Aorta (tissue), 5 donors: ENCODE measurements around the gene BTBD9. TPM values are rescaled to one million over a fixed set of nuclear protein-coding genes. Genes with fewer than 3 reads are reported as not detected.

Source experiments
- ATAC-seq: fragments of 200-7000 bp; cut with Tn5 transposase; one replicate; pipeline ENCODE4 v1.9.1; 2022; ENCODE audit warnings: moderate library complexity; ENCODE audit not compliant: low FRiP score
- DNase-seq, 2 donors: peaks; one replicate each; pipeline ENCODE4 v3.0.0-alpha.2; 2020
- H3K27ac ChIP-seq, 2 donors: one replicate each; pipeline ENCODE4 v1.5.1; 2013; ENCODE audit warnings: low read length in 2 of 2, mild to moderate bottlenecking in 2 of 2, moderate library complexity in 2 of 2, control low read depth in 1 of 2, inconsistent platforms in 1 of 2, low read depth in 1 of 2
- H3K27me3 ChIP-seq, 2 donors: one replicate each; pipeline ENCODE4 v1.6.1; 2013; ENCODE audit warnings: control low read depth in 1 of 2, low read length in 1 of 2, mild to moderate bottlenecking in 1 of 2, moderate library complexity in 1 of 2; ENCODE audit not compliant: insufficient read depth in 2 of 2, control insufficient read depth in 1 of 2
- H3K36me3 ChIP-seq, 2 donors: one replicate each; pipeline ENCODE4 v1.6.1; 2013; ENCODE audit warnings: control low read depth in 1 of 2, low read length in 1 of 2, mild to moderate bottlenecking in 1 of 2; ENCODE audit not compliant: insufficient read depth in 2 of 2, control insufficient read depth in 1 of 2
- H3K4me1 ChIP-seq, 2 donors: one replicate each; pipeline ENCODE4 v1.6.1; 2013; ENCODE audit warnings: low read length in 2 of 2, control low read depth in 1 of 2, mild to moderate bottlenecking in 1 of 2, moderate library complexity in 1 of 2; ENCODE audit not compliant: insufficient read depth in 2 of 2, control insufficient read depth in 1 of 2
- H3K4me3 ChIP-seq, 2 donors: one replicate each; pipeline ENCODE4 v1.5.1; 2013; ENCODE audit warnings: low read length in 2 of 2, control low read depth in 1 of 2, mild to moderate bottlenecking in 1 of 2
- H3K9me3 ChIP-seq: one replicate; pipeline ENCODE4 v1.6.1; 2013; ENCODE audit warnings: mild to moderate bottlenecking, low read length; ENCODE audit not compliant: control insufficient read depth
- WGBS, 2 donors: extraction: QIAGEN DNeasy Blood & Tissue Kit; methylation state at CpG; one replicate each; pipeline ENCODE4 v1.1.7; 2013; 5-methylcytosine and 5-hydroxymethylcytosine counted together
- intact Hi-C, 2 donors: fragments of 100-400 bp; cut with DNase I; formaldehyde crosslinking; loops; one replicate each; pipeline versions ENCODE4 v1.14.2 to v1.15.0; 2022
- polyA plus RNA-seq, 2 donors: library from polyadenylated mRNA; stranded (reverse); fragments of 200-250 nt; gene quantifications; one replicate each; pipeline ENCODE4 v1.2.3, GENCODE V29; 2013
- total RNA-seq, 2 donors: library from RNA; stranded (reverse); fragmentation: NEBNext Ultra II Directional; extraction: Animal tissue kit (Norgen Biotek cat#: 25700); gene quantifications; one replicate each; pipeline ENCODE4 v1.2.1, GENCODE V29; 2021
- donor health status: healthy with polysubstance abuse.
- donor health status: Bipolar disorder and iron deficiency.
- donor health status: DM: no; HTN: no; CAD: no.
- donor health status: DM: no; HTN: no; CAD: no.
- donor health status: DM: yes; HTN: yes; CAD: no.

The BTBD9 gene
- total and polyA plus RNA-seq, 4 donors = 1.5 to 23.6 (median 12.4) TPM

DNA sequence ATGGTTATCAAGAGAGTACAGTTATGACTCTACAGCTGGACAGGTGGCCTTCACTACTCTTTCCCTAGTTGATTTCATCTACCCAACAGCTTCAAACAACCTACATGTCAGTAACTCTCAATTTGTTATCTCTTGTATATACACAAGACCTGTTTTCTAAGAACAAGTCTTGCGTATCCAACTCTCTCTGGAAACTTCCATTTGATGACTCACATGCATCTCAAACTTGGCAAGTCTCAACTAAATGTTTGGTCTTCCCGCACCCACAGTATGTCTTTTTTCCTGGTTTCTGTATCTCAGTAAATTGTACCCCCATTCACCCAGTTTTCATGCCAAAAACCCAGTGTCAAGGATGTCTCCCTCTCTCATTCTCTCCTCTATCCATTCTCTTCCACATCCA, 97.7 kb downstream of the BTBD9 start:
- intact Hi-C loops = no loop called here
- ATAC-seq (no peak), DNase-seq (no peak)
- no peaks in the 10 kb centered on the region for H3K9me3 ChIP-seq
- H3K4me1 ChIP-seq = no peaks in the 10 kb centered on the region
- H3K27me3 ChIP-seq = no peaks in the 10 kb centered on the region
- WGBS, 2 donors = 70 to 86% methylated on average over 2 of the region's 2 CpGs
- H3K27ac ChIP-seq = no peak overlapping the region
- H3K36me3 ChIP-seq = no peaks in the 10 kb centered on the region
- H3K4me3 ChIP-seq = no peak overlapping the region

GRCh38 chr6:38533064-38533463, 106.7 kb downstream of the BTBD9 start:
- Histone ChIP-seq H3K27me3 (no peaks in the 10 kb centered on the region), H3K27ac (no peak overlapping the region), H3K4me1 (no peaks in the 10 kb centered on the region), H3K9me3 (no peaks in the 10 kb centered on the region), H3K4me3 (no peak overlapping the region), H3K36me3 (no peaks in the 10 kb centered on the region)
- no peak for DNase-seq
- intact Hi-C loops = no loop called here
- ATAC-seq = no peak

- Histone ChIP-seq H3K4me3 (no peak overlapping the region), H3K27me3 (no peaks in the 10 kb centered on the region), H3K9me3 (no peaks in the 10 kb centered on the region), H3K4me1 (no peaks in the 10 kb centered on the region), H3K36me3 (no peaks in the 10 kb centered on the region), H3K27ac (no peak overlapping the region)
- intact Hi-C loops = no loop called here
- no peak for DNase-seq
- WGBS, 2 donors = 93 to 95% methylated on average over 3 of the region's 3 CpGs
- ATAC-seq = no peak
Observed at GRCh38 chr6:38531134-38531533, 108.6 kb downstream of the BTBD9 start.

GRCh38 chr6:38528196-38528965, 111.3 kb downstream of the BTBD9 start:
- intact Hi-C loops = no loop called here
- H3K27me3 ChIP-seq = no peaks in the 10 kb centered on the region
- no peaks in the 10 kb centered on the region for H3K36me3 ChIP-seq
- H3K27ac ChIP-seq = no peak overlapping the region
- H3K4me1 ChIP-seq = no peaks in the 10 kb centered on the region
- ATAC-seq (no peak), DNase-seq (no peak)
- peaks cover 2% of the 10 kb centered on the region for H3K9me3 ChIP-seq
- no peak overlapping the region for H3K4me3 ChIP-seq
- WGBS, 2 donors = 89 to 92% methylated on average over 5 of the region's 5 CpGs

- Histone ChIP-seq H3K27ac (no peak overlapping the region), H3K9me3 (peaks cover 2% of the 10 kb centered on the region), H3K4me1 (no peaks in the 10 kb centered on the region), H3K4me3 (no peak overlapping the region), H3K27me3 (no peaks in the 10 kb centered on the region), H3K36me3 (no peaks in the 10 kb centered on the region)
- no peak for ATAC-seq
- intact Hi-C loops = no loop called here
- 98 to 100% methylated on average over 1 of the region's 1 CpG for WGBS, 2 donors
- no peak for DNase-seq
Observed at GRCh38 chr6:38527371-38527770, 112.4 kb downstream of the BTBD9 start.

DNA sequence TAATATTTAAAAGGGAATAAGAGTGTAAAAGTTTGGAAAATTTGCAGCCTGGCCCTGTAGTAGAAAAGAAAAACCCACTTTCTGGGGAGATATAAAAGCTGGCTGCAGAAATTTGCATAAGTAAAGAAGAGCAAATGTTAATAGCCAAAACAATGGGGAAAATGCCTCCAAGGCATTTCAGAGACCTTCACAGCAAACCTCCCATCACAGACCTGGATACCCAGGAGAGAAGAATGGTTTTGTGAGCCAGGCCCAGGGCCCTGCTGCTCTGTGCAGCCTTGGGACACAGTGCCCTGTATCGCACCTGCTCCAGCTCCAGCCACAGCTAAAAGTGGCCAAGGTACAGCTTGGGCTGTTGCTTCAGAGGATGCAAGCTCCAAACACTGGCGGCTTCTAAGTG, 113.8 kb downstream of the BTBD9 start:
- Histone ChIP-seq H3K27ac (no peak overlapping the region), H3K27me3 (no peaks in the 10 kb centered on the region), H3K4me3 (no peak overlapping the region), H3K4me1 (peaks cover 0 to 5% of the 10 kb centered on the region in 2 donors), H3K36me3 (no peaks in the 10 kb centered on the region), H3K9me3 (peaks cover 2% of the 10 kb centered on the region)
- intact Hi-C loops = no loop called here
- DNase-seq = no peak
- ATAC-seq = no peak
- whole genome bisulfite sequencing, 2 donors = 96 to 99% methylated on average over 2 of the region's 2 CpGs

- Histone ChIP-seq H3K27me3 (no peaks in the 10 kb centered on the region), H3K36me3 (no peaks in the 10 kb centered on the region), H3K4me3 (no peak overlapping the region), H3K4me1 (peaks cover 0 to 5% of the 10 kb centered on the region in 2 donors), H3K27ac (no peak overlapping the region), H3K9me3 (peaks cover 2% of the 10 kb centered on the region)
- no peak for DNase-seq
- intact Hi-C loops = no loop called here
- ATAC-seq = no peak
- WGBS, 2 donors = 88 to 90% methylated on average over 3 of the region's 3 CpGs
Observed at GRCh38 chr6:38524436-38525145, 115.1 kb downstream of the BTBD9 start.

- no peaks in the 10 kb centered on the region for H3K27me3 ChIP-seq
- intact Hi-C loops = no loop called here
- WGBS, 2 donors = 1 to 4% methylated on average over 2 of the region's 2 CpGs
- peaks cover 2% of the 10 kb centered on the region for H3K9me3 ChIP-seq
- DNase-seq (no peak), ATAC-seq (no peak)
- H3K4me1 ChIP-seq = peaks cover 0 to 5% of the 10 kb centered on the region in 2 donors
- H3K36me3 ChIP-seq = no peaks in the 10 kb centered on the region
- no peak overlapping the region for H3K27ac ChIP-seq
- no peak overlapping the region for H3K4me3 ChIP-seq
Observed at GRCh38 chr6:38522322-38522721, 117.4 kb downstream of the BTBD9 start.
